Thymus (tissue), 11 donors: ENCODE data around the gene MAP4K1. TPM values are rescaled to one million over a fixed set of nuclear protein-coding genes. Genes with fewer than 3 reads are reported as not detected.
"Not testable (repeated sequence)": the region's sequence is repeated elsewhere in the genome, so short reads cannot be mapped to it uniquely, and the experiment has no call there.

Experiments
- DNase-seq, 9 donors: peaks; one replicate each; pipeline ENCODE4 v3.0.0-alpha.2; 2013; ENCODE audit warnings: low spot score in 9 of 9, low read depth in 6 of 9, missing footprints in 1 of 9
- H3K27ac ChIP-seq, 2 donors: one replicate each; pipeline ENCODE4 v1.5.1; 2013; ENCODE audit warnings: control low read depth in 1 of 2, low read depth in 1 of 2, low read length in 1 of 2, mild to moderate bottlenecking in 1 of 2, moderate library complexity in 1 of 2
- H3K27me3 ChIP-seq, 2 donors: one replicate each; pipeline ENCODE4 v1.5.1; 2013; ENCODE audit warnings: low read length in 1 of 2; ENCODE audit not compliant: control insufficient read depth in 2 of 2, insufficient read depth in 1 of 2
- H3K36me3 ChIP-seq, 2 donors: one replicate each; pipeline ENCODE4 v1.5.1; 2013; ENCODE audit warnings: low read length in 1 of 2, mild to moderate bottlenecking in 1 of 2, moderate library complexity in 1 of 2; ENCODE audit not compliant: control insufficient read depth in 2 of 2, insufficient read depth in 2 of 2
- H3K4me1 ChIP-seq, 2 donors: one replicate each; pipeline ENCODE4 v1.5.1; 2013; ENCODE audit warnings: low read length in 2 of 2; ENCODE audit not compliant: control insufficient read depth in 2 of 2, insufficient read depth in 2 of 2
- H3K4me3 ChIP-seq, 2 donors: one replicate each; pipeline ENCODE4 v1.5.1; 2013; ENCODE audit warnings: low read length in 2 of 2, control low read depth in 1 of 2, mild to moderate bottlenecking in 1 of 2
- H3K9me3 ChIP-seq, 2 donors: one replicate each; pipeline ENCODE4 v1.5.1; 2013; ENCODE audit warnings: low read length in 1 of 2, mild to moderate bottlenecking in 1 of 2; ENCODE audit not compliant: control insufficient read depth in 2 of 2, insufficient read depth in 1 of 2
- WGBS: extraction: QIAGEN DNeasy Blood & Tissue Kit; methylation state at CpG from one replicate; pipeline ENCODE4 v1.1.7; 2013; 5-methylcytosine and 5-hydroxymethylcytosine counted together
- polyA plus RNA-seq: library from polyadenylated mRNA; stranded (reverse); fragments of 200-250 nt; gene quantifications from one replicate; pipeline ENCODE4 v1.2.3, GENCODE V29; 2013
- total RNA-seq: library from RNA; stranded (reverse); fragments of 120-200 nt; gene quantifications from one replicate; pipeline ENCODE4 v1.2.4, GENCODE V29; 2013
- donor health status: healthy.

MAP4K1 gene
- total and polyA plus RNA-seq, 2 donors = 24.6 to 82.9 TPM

DNA sequence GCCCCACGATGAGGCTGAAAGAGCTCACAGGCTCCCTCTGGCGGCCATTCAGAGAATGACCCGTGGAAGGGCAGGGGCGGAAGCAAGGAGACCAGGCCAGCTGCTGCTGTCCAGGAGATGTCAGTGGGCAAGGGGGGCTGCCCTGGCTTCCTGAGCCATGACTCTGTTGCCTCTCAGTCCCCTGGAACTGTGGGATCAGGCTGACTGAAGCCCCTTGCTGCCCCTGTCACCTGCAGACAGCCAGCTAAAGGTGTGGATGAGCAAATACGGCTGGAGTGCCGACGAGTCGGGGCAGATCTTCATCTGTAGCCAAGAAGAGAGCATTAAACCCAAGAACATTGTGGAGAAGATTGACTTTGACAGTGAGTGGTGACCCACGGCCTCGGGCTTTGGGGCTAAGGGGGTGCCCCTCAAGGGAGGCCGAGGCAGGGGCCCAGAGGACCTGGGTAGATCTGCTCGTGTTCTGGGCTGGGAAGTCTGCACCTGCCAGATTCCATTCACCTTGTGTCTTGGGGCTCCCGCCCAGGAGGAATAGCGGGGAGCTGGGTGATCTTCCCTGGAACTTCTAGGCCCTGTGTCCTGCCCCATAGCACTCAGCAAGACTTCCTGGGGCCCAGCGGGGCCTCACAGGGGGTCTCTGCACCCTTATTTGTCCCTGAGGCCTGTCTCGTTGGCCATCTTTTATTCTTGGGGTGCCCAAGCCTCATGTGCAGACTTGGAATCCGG, 17.2 kb upstream of the MAP4K1 start:
- peaks cover 28 to 31% of the 10 kb centered on the region in 2 donors for H3K36me3 ChIP-seq

GRCh38 chr19:38632476-38633213, 14.9 kb upstream of the MAP4K1 start:
- Histone ChIP-seq H3K4me3 (no peak overlapping the region), H3K27me3 (no peaks in the 10 kb centered on the region), H3K27ac (no peak overlapping the region), H3K4me1 (peaks cover 2 to 12% of the 10 kb centered on the region in 2 donors), H3K36me3 (peaks cover 46 to 52% of the 10 kb centered on the region in 2 donors), H3K9me3 (no peaks in the 10 kb centered on the region)
- DNase-seq = no peak
- 97% methylated on average over 16 of the region's 16 CpGs for WGBS

More for the DNA sequence above, 17.2 kb upstream of the MAP4K1 start:
- Histone ChIP-seq H3K4me1 (peaks cover 2 to 12% of the 10 kb centered on the region in 2 donors), H3K27ac (no peak overlapping the region), H3K27me3 (no peaks in the 10 kb centered on the region), H3K9me3 (no peaks in the 10 kb centered on the region), H3K4me3 (no peak overlapping the region)
- peak in 6 of 9 donors; percentile 29 to 75 (median 55) for DNase-seq
- 76% methylated on average over 17 of the region's 17 CpGs for WGBS

- WGBS = 98% methylated on average over 7 of the region's 7 CpGs
- DNase-seq, H3K4me1 ChIP-seq, H3K27me3 ChIP-seq, H3K4me3 ChIP-seq, H3K9me3 ChIP-seq, H3K27ac ChIP-seq: not testable (repeated sequence)
- H3K36me3 ChIP-seq = peaks cover 52 to 59% of the 10 kb centered on the region in 2 donors
Measured at GRCh38 chr19:38631811-38632475, 14.2 kb upstream of the MAP4K1 start.

DNA sequence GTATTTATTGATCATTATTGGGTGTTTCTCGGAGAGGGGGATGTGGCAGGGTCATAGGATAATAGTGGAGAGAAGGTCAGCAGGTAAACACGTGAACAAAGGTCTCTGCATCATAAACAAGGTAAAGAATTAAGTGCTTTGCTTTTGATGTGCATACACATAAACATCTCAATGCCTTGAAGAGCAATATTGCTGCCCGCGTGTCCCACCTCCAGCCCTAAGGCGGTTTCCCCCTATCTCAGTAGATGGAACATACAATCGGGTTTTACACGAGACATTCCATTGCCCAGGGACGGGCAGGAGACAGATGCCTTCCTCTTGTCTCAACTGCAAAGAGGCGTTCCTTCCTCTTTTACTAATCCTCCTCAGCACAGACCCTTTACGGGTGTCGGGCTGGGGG, 13.5 kb upstream of the MAP4K1 start:
- not testable (repeated sequence) for H3K27me3 ChIP-seq, H3K9me3 ChIP-seq, H3K27ac ChIP-seq, H3K4me3 ChIP-seq, DNase-seq, H3K4me1 ChIP-seq
- H3K36me3 ChIP-seq = peaks cover 56 to 66% of the 10 kb centered on the region in 2 donors
- 96% methylated on average over 11 of the region's 11 CpGs for WGBS

DNA sequence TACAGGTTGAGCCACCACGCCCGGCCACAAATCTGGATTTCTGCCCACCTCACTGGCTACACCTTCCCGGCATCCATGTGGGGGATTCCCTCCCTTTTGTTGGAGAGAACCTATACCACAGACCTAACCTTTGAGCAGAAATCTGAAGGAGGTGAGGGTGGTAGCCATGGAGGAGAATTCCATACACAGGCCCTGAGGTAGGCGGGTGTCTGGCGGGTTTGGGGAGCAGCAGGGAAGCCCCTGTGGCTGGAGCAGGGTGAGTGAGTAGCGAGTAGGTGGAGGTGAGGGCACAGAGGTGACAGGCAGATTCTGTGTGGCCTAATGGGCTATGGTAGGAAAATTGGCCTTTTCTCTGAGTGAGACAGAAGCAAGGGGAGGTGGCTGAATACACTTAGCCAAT, 11.8 kb upstream of the MAP4K1 start:
- Histone ChIP-seq H3K27me3 (no peaks in the 10 kb centered on the region), H3K9me3 (no peaks in the 10 kb centered on the region), H3K4me3 (no peak overlapping the region), H3K36me3 (peaks cover 52 to 72% of the 10 kb centered on the region in 2 donors), H3K27ac (no peak overlapping the region), H3K4me1 (no peaks in the 10 kb centered on the region)
- DNase-seq = no peak
- WGBS = 97% methylated on average over 6 of the region's 6 CpGs

DNA sequence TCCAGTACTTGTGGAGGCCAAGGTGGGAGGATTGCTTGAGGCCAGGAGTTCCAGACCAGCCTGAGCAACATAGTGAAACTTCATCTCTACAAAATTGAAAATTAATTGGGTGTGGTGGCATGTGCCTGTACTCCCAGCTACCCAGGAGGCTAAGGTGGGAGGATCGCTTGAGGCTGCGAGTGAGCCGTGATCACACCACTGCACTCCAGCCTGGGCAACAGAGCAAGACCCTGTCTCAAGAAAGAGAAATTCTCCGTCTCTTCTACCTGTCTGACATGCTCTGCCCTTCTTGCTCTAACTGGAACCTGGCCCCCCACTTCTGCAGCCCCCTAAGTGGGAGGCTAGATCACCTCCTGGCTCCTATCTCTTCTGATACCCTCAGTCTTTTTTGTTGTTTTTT, 8.6 kb upstream of the MAP4K1 start:
- no peaks in the 10 kb centered on the region for H3K4me1 ChIP-seq
- no peaks in the 10 kb centered on the region for H3K9me3 ChIP-seq
- WGBS = over 99% methylated on average over 4 of the region's 4 CpGs
- no peaks in the 10 kb centered on the region for H3K27me3 ChIP-seq
- peaks cover 66 to 84% of the 10 kb centered on the region in 2 donors for H3K36me3 ChIP-seq
- no peak overlapping the region for H3K27ac ChIP-seq
- no peak for DNase-seq
- H3K4me3 ChIP-seq = no peak overlapping the region

- Histone ChIP-seq H3K9me3 (no peaks in the 10 kb centered on the region), H3K4me3 (no peak overlapping the region), H3K36me3 (peaks cover 73 to 89% of the 10 kb centered on the region in 2 donors), H3K27me3 (no peaks in the 10 kb centered on the region), H3K27ac (no peak overlapping the region), H3K4me1 (peaks cover 4 to 5% of the 10 kb centered on the region in 2 donors)
- 99% methylated on average over 3 of the region's 3 CpGs for WGBS
- no peak for DNase-seq
Measured at GRCh38 chr19:38624822-38625221, 7.1 kb upstream of the MAP4K1 start.

DNA sequence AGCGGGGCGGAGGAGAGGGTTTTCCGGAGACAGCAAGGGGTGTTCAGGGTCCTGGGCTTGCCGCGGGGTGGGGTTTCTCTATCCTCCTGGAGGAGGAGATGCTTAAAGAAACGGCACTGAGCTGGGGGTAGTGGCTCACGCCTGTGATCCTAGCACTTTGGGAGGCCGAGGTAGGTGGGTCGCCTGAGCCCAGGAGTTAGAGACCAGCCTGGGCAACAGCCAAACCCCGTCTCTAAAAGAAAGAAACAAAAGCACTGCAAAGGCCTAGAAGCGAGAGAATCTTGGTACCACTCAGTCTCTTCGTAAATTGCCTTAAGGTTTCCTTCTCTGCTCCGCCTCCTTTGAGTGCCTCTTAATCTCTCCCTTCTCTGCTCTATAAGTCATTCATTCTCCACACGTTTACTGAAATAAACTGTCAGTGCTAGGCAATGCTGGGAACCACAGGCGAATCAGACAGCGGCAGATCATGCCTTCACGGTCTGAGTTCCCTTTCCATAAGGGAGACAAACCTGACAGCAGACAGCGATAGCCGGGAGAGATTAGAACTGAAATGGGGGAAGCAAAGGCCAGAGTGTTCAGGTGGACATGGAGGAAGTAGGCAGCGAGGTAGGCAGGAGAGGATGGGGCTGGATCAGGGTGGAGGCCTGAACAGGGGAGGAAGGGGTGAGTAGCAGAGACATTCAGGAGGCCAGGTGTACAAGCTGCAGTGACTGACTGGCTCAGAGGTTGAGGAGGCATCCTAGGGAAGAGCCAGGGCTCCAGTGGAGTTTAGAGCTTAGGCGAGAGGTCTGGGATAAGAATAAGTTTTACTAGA, 1.8 kb upstream of the MAP4K1 start:
- Histone ChIP-seq H3K4me3 (peak overlapping the region; percentile 66 to 84), H3K4me1 (peaks cover 15 to 26% of the 10 kb centered on the region in 2 donors), H3K27ac (peak overlapping the region; percentile 62 to 91), H3K27me3 (no peaks in the 10 kb centered on the region), H3K9me3 (peaks cover 0 to 6% of the 10 kb centered on the region in 2 donors), H3K36me3 (peaks cover 32 to 38% of the 10 kb centered on the region in 2 donors)
- 20% methylated on average over 21 of the region's 21 CpGs for WGBS
- no peak for DNase-seq
